ENCODE measurements around the gene BBC3.

DNA sequence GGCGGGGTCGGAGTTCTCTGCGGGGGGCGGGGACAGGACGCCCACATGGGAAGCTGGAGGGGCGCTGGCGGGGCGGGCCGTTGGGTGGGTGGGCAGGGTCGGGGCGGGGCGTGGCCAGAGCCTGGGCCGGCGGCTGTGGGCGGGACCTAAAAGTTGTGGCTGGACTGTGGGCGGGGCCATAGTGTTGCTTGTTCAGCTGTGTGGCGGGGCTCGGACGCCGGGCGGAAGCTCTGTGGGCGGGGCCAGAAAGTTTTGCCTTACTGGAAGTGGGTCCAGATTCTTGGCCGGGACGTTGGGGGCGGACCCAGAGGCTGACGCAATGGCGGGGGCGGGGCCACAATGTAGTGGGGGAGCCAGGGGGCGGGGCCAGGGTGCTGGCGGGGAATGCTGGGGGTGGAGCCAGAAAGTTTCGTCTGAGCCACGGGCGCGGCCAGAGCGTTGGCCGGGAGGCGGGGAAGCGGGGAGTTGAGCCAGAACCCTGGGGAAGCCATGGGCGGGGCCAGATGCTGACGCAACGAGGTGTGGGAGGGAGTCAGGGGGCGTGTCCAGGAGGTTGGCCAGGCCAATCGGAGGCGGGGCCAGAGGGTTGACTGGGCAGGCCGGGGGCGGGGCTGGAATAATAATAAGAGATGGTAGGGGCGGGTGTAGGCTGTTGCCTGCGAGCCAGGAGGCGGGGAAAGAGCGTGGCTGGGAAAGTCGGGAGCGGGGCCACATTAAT lies 25.9 kb upstream of the BBC3 start:
- TF ChIP-seq CTCF (IDR thresholded peaks at IDR 0.05 in 4 of 5, conservative IDR thresholded peaks at IDR 0.05 in 1 of 5) (no peak), POLR2A (IDR thresholded peaks at IDR 0.05) (no peak)

Data from gastrocnemius medialis (tissue), 4 donors.